H1 (cell line): ENCODE results near the gene GALNT17. TPM values are rescaled to one million over a fixed set of nuclear protein-coding genes. Genes with fewer than 3 reads are reported as not detected.

Source experiments
- CTCF ChIA-PET: fragments of 300-600 bp; sonication (Branson Sonifier 250); formaldehyde crosslinking; loops from one replicate; lab custom pipeline; 2021; ENCODE audit not compliant: partially characterized antibody; lab: Charles Lee
- POLR2A ChIA-PET: fragments of 300-600 bp; sonication (Branson Sonifier 250); formaldehyde crosslinking; loops from one replicate; lab custom pipeline; 2021; ENCODE audit warnings: inconsistent platforms; ENCODE audit not compliant: partially characterized antibody; lab: Charles Lee
- DNase-seq, 2 experiments: peaks; one replicate each; pipeline versions ENCODE4 v3.0.0 to v3.0.0-alpha.2; 2010 to 2022; ENCODE audit warnings: low spot score in 2 of 2, low read depth in 1 of 2, mixed read lengths in 1 of 2
- FAIRE-seq: peaks from 2 replicates; lab custom pipeline; 2011; peaks lifted over from hg19 to GRCh38; lab: Jason Lieb, UNC
- H2AFZ ChIP-seq: 2 replicates; pipeline ENCODE4 v1.8.1; 2012; ENCODE audit warnings: low read length, inconsistent platforms
- H2AK5ac ChIP-seq: 2 replicates; pipeline ENCODE4 v1.6.1; 2013; ENCODE audit warnings: low read depth, low read length
- H2BK120ac ChIP-seq: replicated peaks from 2 replicates; pipeline ENCODE3; 2013; ENCODE audit warnings: low read depth, low read length, inconsistent platforms
- H2BK12ac ChIP-seq: 2 replicates; pipeline ENCODE4 v1.6.1; 2013; ENCODE audit warnings: low read depth, low read length
- H2BK15ac ChIP-seq: 2 replicates; pipeline ENCODE4 v1.6.1; 2013; ENCODE audit warnings: low read length
- H2BK20ac ChIP-seq: 2 replicates; pipeline ENCODE4 v1.6.1; 2013; ENCODE audit warnings: low read length
- H2BK5ac ChIP-seq: 2 replicates; pipeline ENCODE4 v1.6.1; 2013; ENCODE audit warnings: low read depth, low read length
- H3K14ac ChIP-seq: 2 replicates; pipeline ENCODE4 v1.6.1; 2013; ENCODE audit warnings: inconsistent platforms; ENCODE audit not compliant: insufficient read length
- H3K18ac ChIP-seq: 2 replicates; pipeline ENCODE4 v1.6.1; 2013; ENCODE audit warnings: low read length; ENCODE audit errors: extremely low read depth
- H3K23ac ChIP-seq: 2 replicates; pipeline ENCODE4 v1.6.1; 2013; ENCODE audit warnings: inconsistent platforms; ENCODE audit not compliant: insufficient read length
- H3K23me2 ChIP-seq: 2 replicates; pipeline ENCODE4 v1.6.1; 2013; ENCODE audit warnings: low read depth, low read length
- H3K27ac ChIP-seq: 2 replicates; pipeline ENCODE4 v1.6.1; 2011; ENCODE audit warnings: low read depth, low read length, inconsistent platforms
- H3K27me3 ChIP-seq, 4 experiments: replicated peaks in 1 of 4; 1 replicate in 1 of 4; 2 replicates in 3 of 4; pipeline versions ENCODE4 v1.6.1 to v1.8.1; 2011 to 2013; ENCODE audit warnings: low read length in 3 of 4, mild to moderate bottlenecking in 3 of 4, inconsistent platforms in 2 of 4, mixed read lengths in 2 of 4, moderate library complexity in 1 of 4; ENCODE audit not compliant: control insufficient read depth in 3 of 4, insufficient read depth in 3 of 4; ENCODE audit errors: extremely low read depth in 1 of 4
- H3K36me3 ChIP-seq, 4 experiments: 2 replicates each; pipeline versions ENCODE4 v1.6.1 to v1.8.1; 2011 to 2013; ENCODE audit warnings: mild to moderate bottlenecking in 4 of 4, low read length in 3 of 4, moderate library complexity in 2 of 4, control low read depth in 1 of 4, inconsistent platforms in 1 of 4; ENCODE audit not compliant: insufficient read depth in 4 of 4, control insufficient read depth in 2 of 4
- H3K4ac ChIP-seq: replicated peaks from 2 replicates; pipeline ENCODE3; 2013; ENCODE audit warnings: low read length, low read depth, mixed read lengths, inconsistent platforms; ENCODE audit not compliant: insufficient read length
- H3K4me1 ChIP-seq, 4 experiments: replicated peaks in 1 of 4; 1 replicate in 1 of 4; 2 replicates in 3 of 4; pipeline versions ENCODE4 v1.6.1 to v1.8.1; 2011 to 2013; ENCODE audit warnings: low read length in 3 of 4, inconsistent platforms in 2 of 4, mixed read lengths in 1 of 4; ENCODE audit not compliant: insufficient read depth in 4 of 4, control insufficient read depth in 3 of 4
- H3K4me2 ChIP-seq, 2 experiments: 2 replicates each; pipeline versions ENCODE4 v1.6.1 to v1.8.1; 2011 to 2013; ENCODE audit warnings: low read depth in 2 of 2, low read length in 2 of 2, control low read depth in 1 of 2, inconsistent platforms in 1 of 2, mild to moderate bottlenecking in 1 of 2; ENCODE audit not compliant: insufficient read depth in 1 of 2
- H3K4me3 ChIP-seq, 4 experiments: fragments of 200-600, 300-600 bp in 1 of 4; sonication (generic), shearing (Covaris generic), sonication (Bioruptor Twin) in 1 of 4; 2 replicates each; pipeline versions ENCODE4 v1.5.1 to v1.8.1; 2011 to 2016; ENCODE audit warnings: low read length in 4 of 4, low read depth in 3 of 4, control low read depth in 2 of 4, inconsistent platforms in 2 of 4, mild to moderate bottlenecking in 2 of 4, mixed read lengths in 1 of 4, moderate library complexity in 1 of 4; ENCODE audit not compliant: insufficient read depth in 2 of 4; ENCODE audit errors: extremely low read depth in 1 of 4
- H3K56ac ChIP-seq: replicated peaks from 2 replicates; pipeline ENCODE3; 2013; ENCODE audit warnings: low read depth, mild to moderate bottlenecking, mixed read lengths, low read length, inconsistent platforms; ENCODE audit not compliant: insufficient read length
- H3K79me1 ChIP-seq: 2 replicates; pipeline ENCODE4 v1.6.1; 2013; ENCODE audit warnings: low read depth, low read length, control low read depth
- H3K79me2 ChIP-seq, 2 experiments: 2 replicates each; pipeline versions ENCODE4 v1.6.1 to v1.8.1; 2012 to 2013; ENCODE audit warnings: low read length in 2 of 2, mild to moderate bottlenecking in 2 of 2, inconsistent platforms in 1 of 2; ENCODE audit not compliant: insufficient read depth in 2 of 2, control insufficient read depth in 1 of 2
- H3K9ac ChIP-seq, 4 experiments: replicated peaks in 1 of 4; 1 replicate in 1 of 4; 2 replicates in 3 of 4; pipeline versions ENCODE4 v1.6.1 to v1.8.1; 2011 to 2013; ENCODE audit warnings: low read depth in 3 of 4, low read length in 3 of 4, control low read depth in 2 of 4, mild to moderate bottlenecking in 2 of 4, moderate library complexity in 2 of 4, inconsistent platforms in 1 of 4; ENCODE audit errors: extremely low read depth in 1 of 4
- H3K9me3 ChIP-seq, 2 experiments: 2 replicates each; pipeline versions ENCODE4 v1.6.1 to v1.8.1; 2012 to 2013; ENCODE audit warnings: mild to moderate bottlenecking in 2 of 2, moderate library complexity in 2 of 2, control low read depth in 1 of 2, inconsistent platforms in 1 of 2, low read depth in 1 of 2, low read length in 1 of 2, mixed read lengths in 1 of 2; ENCODE audit not compliant: insufficient read depth in 2 of 2
- H4K20me1 ChIP-seq, 2 experiments: replicated peaks in 1 of 2; 2 replicates each; pipeline versions ENCODE3 to v1.8.1; 2011 to 2013; ENCODE audit warnings: inconsistent platforms in 2 of 2, low read length in 2 of 2, mild to moderate bottlenecking in 1 of 2; ENCODE audit not compliant: insufficient read depth in 2 of 2, control insufficient read depth in 1 of 2
- H4K5ac ChIP-seq: 2 replicates; pipeline ENCODE4 v1.6.1; 2013; ENCODE audit warnings: low read length, low read depth, mixed read lengths, inconsistent platforms; ENCODE audit not compliant: insufficient read length
- H4K8ac ChIP-seq: 2 replicates; pipeline ENCODE4 v1.8.0; 2013; ENCODE audit warnings: mild to moderate bottlenecking, moderate library complexity, low read length, inconsistent platforms; ENCODE audit not compliant: insufficient read depth; ENCODE audit errors: extremely low read depth
- H4K91ac ChIP-seq: replicated peaks from 2 replicates; pipeline ENCODE3; 2013; ENCODE audit warnings: low read length, mixed read lengths, inconsistent platforms; ENCODE audit not compliant: insufficient read length
- WGBS, 2 experiments: shearing (Covaris generic) in 1 of 2; methylation state at CpG; one replicate each; pipeline versions ENCODE4 v1.1.6 to v1.1.7; 2013 to 2015; ENCODE audit warnings: low lambda C conversion rate in 2 of 2, mixed read lengths in 2 of 2, inconsistent platforms in 1 of 2, low coverage in 1 of 2, missing lambda C conversion rate in 1 of 2; ENCODE audit not compliant: insufficient replicate concordance in 2 of 2, insufficient coverage in 1 of 2, insufficient read length in 1 of 2; ENCODE audit errors: extremely low coverage in 1 of 2, missing lambda C conversion rate in 1 of 2; 5-methylcytosine and 5-hydroxymethylcytosine counted together
- polyA plus RNA-seq, 7 experiments: library from polyadenylated mRNA; depleted of rRNA in 3 of 7; stranded (reverse) in 5 of 7; unstranded in 2 of 7; fragments of >200 nt in 5 of 7; fragments of 200-250 nt in 2 of 7; gene quantifications; 1 replicate in 5 of 7; 2 replicates in 1 of 7; 4 replicates in 1 of 7; pipeline versions ENCODE4 v1.2.1 to v1.2.3, GENCODE V29; 2011 to 2013; ENCODE audit warnings: missing spikeins in 2 of 7, mixed read lengths in 2 of 7
- total RNA-seq: library from RNA; stranded (reverse); fragmentation: NEBNext Ultra II Directional; extraction: Animal tissue kit (Norgen Biotek cat#: 25700); gene quantifications from 2 replicates; pipeline ENCODE4 v1.2.1, GENCODE V29; 2021

Gene GALNT17
- total and polyA plus RNA-seq, 2 of the 8 experiments (the other 6 are each of a cell fraction or from before 2014, with no cell fraction given), result 37.7 to 47.0 TPM

- ChIA-PET POLR2A (no interaction called here), CTCF (interaction anchor here (0.7 kb wide), 1 partner anchor 867 kb away, joined by 3 read pairs; no protein-coding TSS in a partner anchor)
- no peak overlapping the region for H3K4me3 ChIP-seq
- no peak overlapping the region for H2BK120ac ChIP-seq
- H3K23me2 ChIP-seq, result no peaks in the 10 kb centered on the region
- no peak overlapping the region for H2BK5ac ChIP-seq
- no peak overlapping the region for H2BK12ac ChIP-seq
- H3K27me3 ChIP-seq, result no peaks in the 10 kb centered on the region
- no peak overlapping the region for H3K4ac ChIP-seq
- H4K8ac ChIP-seq, result no peak overlapping the region
- no peaks in the 10 kb centered on the region for H3K4me1 ChIP-seq
- no peak overlapping the region for H2BK20ac ChIP-seq
- no peak overlapping the region for H3K27ac ChIP-seq
- H3K9me3 ChIP-seq, result peaks cover 0 to 16% of the 10 kb centered on the region in 2 experiments; a peak in 2 of 4 replicates
- peaks cover 0 to 7% of the 10 kb centered on the region in 2 experiments; a peak in 2 of 4 replicates for H3K79me2 ChIP-seq
- H3K36me3 ChIP-seq, result peaks cover 0 to 3% (median 2%) of the 10 kb centered on the region in 4 experiments; a peak in 2 of 8 replicates
- no peak overlapping the region for H2AK5ac ChIP-seq
- no peak overlapping the region for H4K5ac ChIP-seq
- no peaks in the 10 kb centered on the region for H4K20me1 ChIP-seq
- FAIRE-seq (no peak), DNase-seq (no peak)
- H2BK15ac ChIP-seq, result no peak overlapping the region
- H3K14ac ChIP-seq, result no peak overlapping the region
- H4K91ac ChIP-seq, result peak overlapping the region; percentile 28
- H3K23ac ChIP-seq, result no peak overlapping the region
- no peak overlapping the region for H2AFZ ChIP-seq
- H3K79me1 ChIP-seq, result no peaks in the 10 kb centered on the region
- no peak overlapping the region for H3K18ac ChIP-seq
- no peak overlapping the region for H3K56ac ChIP-seq
- no peak overlapping the region for H3K9ac ChIP-seq
- WGBS, 2 experiments, result 89% methylated on average over 7 of the region's 7 CpGs; no CpG with 5 or more reads in 1 of the 2 experiments
- H3K4me2 ChIP-seq, result no peak overlapping the region
These were observed 261.7 kb downstream of the GALNT17 start for GRCh38 chr7:71393661-71394060.
